Fibroblast of lung (primary cell): ENCODE data around the gene TREH.

Experiments used
- EZH2 ChIP-seq: IDR thresholded peaks from 2 replicates; pipeline ENCODE4 v1.5.1; 2012; ENCODE audit warnings: low read length, control low read depth, mild to moderate bottlenecking; ENCODE audit errors: missing control alignments
- TF ChIP-seq, protein P1 (sequence below), 2 donors: IDR thresholded peaks in 1 of 2; conservative IDR thresholded peaks in 1 of 2; 1 replicate in 1 of 2; 2 replicates in 1 of 2; pipeline ENCODE4 v1.5.1; 2011 to 2012; ENCODE audit warnings: low read length in 2 of 2, control low read depth in 1 of 2, inconsistent platforms in 1 of 2, low read depth in 1 of 2, mild to moderate bottlenecking in 1 of 2

DNA sequence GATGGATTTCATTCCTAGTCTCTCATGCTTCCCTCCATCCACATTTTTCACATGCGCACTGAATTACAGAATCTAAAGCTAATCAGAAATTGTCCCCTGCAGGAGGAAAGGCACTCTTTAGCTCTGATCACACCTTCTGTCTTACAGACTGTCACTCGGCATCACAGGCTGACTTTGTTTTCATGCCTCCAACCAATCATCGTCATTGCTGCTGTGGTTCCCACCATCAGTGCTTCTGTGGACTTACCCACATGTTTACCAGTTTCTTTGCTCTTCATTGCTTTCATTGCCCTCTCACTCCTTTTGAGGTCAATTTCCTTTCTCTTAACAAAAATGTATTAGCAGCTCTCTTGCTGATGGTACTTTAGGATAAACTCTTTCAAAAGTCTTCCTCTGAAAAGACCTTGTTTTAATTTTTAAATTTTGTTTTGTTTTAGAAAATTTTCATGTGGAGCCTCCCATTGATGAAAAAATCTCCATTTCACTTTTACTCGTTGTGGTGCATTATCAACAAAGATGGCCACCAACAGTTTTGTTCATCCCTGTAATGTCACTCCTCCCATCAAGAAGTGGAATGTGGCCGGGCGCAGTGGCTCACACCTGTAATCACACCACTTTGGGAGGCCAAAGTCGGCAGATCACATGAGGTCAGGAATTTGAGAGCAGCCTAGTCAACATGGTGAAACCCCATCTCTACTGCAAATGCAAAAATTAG lies 20.2 kb upstream of the TREH start:
- TF ChIP-seq, protein P1, sequence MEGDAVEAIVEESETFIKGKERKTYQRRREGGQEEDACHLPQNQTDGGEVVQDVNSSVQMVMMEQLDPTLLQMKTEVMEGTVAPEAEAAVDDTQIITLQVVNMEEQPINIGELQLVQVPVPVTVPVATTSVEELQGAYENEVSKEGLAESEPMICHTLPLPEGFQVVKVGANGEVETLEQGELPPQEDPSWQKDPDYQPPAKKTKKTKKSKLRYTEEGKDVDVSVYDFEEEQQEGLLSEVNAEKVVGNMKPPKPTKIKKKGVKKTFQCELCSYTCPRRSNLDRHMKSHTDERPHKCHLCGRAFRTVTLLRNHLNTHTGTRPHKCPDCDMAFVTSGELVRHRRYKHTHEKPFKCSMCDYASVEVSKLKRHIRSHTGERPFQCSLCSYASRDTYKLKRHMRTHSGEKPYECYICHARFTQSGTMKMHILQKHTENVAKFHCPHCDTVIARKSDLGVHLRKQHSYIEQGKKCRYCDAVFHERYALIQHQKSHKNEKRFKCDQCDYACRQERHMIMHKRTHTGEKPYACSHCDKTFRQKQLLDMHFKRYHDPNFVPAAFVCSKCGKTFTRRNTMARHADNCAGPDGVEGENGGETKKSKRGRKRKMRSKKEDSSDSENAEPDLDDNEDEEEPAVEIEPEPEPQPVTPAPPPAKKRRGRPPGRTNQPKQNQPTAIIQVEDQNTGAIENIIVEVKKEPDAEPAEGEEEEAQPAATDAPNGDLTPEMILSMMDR (conservative IDR thresholded peaks at IDR 0.05 in 1 of 2, IDR thresholded peaks at IDR 0.05 in 1 of 2; ENCODE audit: low read depth in 1 of 2, low read length in 2 of 2), result no peak
- TF ChIP-seq EZH2, result no peak
